Body of pancreas (tissue), 4 donors: ENCODE data around the gene ZNF565.

Experiments used
- CTCF ChIP-seq, 7 experiments: fragments of 450-650 bp in 4 of 7; fragments of 200-600 bp in 3 of 7; sonication (generic) in 3 of 7; IDR thresholded peaks; one replicate each; pipeline ENCODE4 v1.5.1; 2016 to 2019; ENCODE audit warnings: antibody characterized with exemption in 7 of 7
- POLR2A ChIP-seq, 3 donors: fragments of 450-650 bp; IDR thresholded peaks; one replicate each; pipeline ENCODE4 v1.6.1; 2016; ENCODE audit warnings: antibody characterized with exemption in 3 of 3, mild to moderate bottlenecking in 2 of 3

- TF ChIP-seq CTCF (IDR thresholded peaks at IDR 0.05) = no peak
- TF ChIP-seq POLR2A (IDR thresholded peaks at IDR 0.05) = peak; percentile 25 to 43 (median 27)
Observed at GRCh38 chr19:36152352-36153091, 61.9 kb downstream of the ZNF565 start, which contains the start of gene COX7A1.
